ENCODE data around the gene ADRA2B. TPM values are rescaled to one million over a fixed set of nuclear protein-coding genes. Genes with fewer than 3 reads are reported as not detected.

Gene ADRA2B
- total RNA-seq, 1 donor from 2014 or later, result 0.49 TPM

DNA sequence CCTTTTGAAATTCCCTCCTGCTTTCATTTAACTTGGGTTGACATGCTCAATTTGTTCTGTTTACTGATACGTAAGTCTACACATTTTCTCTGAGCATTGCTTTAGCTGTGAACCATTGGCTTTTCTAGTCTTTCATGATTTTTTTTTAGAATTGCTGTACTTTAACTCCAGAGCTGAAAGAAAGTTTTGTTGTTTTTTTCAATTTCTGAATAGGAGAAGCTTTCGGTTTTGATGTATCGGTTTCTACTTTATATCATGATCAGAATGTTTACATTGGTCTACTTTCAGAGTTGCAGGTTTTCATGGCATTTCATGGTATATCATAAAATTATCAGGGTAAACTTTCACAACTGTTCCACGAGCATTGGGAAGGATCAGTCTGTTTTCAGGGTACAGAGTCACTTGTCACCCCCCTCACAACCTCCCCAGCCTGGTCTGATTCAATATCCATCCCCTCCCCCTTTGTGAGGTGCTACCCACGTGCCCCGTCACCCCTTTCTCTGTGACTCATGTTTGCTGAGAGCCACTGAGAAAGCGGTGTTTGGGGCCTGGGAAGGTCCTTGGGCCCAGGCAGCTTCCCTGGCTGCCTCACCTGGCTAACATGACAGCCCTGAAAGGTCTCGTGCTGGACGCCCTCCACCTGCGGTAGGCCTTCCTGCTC, 14.9 kb upstream of the ADRA2B start:
- Histone ChIP-seq H3K9me3 (no peaks in the 10 kb centered on the region), H3K27ac (no peak overlapping the region), H3K4me1 (no peaks in the 10 kb centered on the region), H3K27me3 (no peaks in the 10 kb centered on the region), H3K36me3 (no peaks in the 10 kb centered on the region), H3K4me3 (no peak overlapping the region)
- no peak for DNase-seq (ENCODE audit: extremely low spot score in 2 of 2)
- TF ChIP-seq, protein P1, sequence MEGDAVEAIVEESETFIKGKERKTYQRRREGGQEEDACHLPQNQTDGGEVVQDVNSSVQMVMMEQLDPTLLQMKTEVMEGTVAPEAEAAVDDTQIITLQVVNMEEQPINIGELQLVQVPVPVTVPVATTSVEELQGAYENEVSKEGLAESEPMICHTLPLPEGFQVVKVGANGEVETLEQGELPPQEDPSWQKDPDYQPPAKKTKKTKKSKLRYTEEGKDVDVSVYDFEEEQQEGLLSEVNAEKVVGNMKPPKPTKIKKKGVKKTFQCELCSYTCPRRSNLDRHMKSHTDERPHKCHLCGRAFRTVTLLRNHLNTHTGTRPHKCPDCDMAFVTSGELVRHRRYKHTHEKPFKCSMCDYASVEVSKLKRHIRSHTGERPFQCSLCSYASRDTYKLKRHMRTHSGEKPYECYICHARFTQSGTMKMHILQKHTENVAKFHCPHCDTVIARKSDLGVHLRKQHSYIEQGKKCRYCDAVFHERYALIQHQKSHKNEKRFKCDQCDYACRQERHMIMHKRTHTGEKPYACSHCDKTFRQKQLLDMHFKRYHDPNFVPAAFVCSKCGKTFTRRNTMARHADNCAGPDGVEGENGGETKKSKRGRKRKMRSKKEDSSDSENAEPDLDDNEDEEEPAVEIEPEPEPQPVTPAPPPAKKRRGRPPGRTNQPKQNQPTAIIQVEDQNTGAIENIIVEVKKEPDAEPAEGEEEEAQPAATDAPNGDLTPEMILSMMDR (IDR thresholded peaks at IDR 0.05), result no peak
- TF ChIP-seq POLR2A (IDR thresholded peaks at IDR 0.05) (no peak), POLR2AphosphoS5 (IDR thresholded peaks at IDR 0.05; ENCODE audit: insufficient read depth in 1 of 2, low read depth in 1 of 2) (no peak)
- intact Hi-C loops (cut with DNase I), result no loop called here

DNA sequence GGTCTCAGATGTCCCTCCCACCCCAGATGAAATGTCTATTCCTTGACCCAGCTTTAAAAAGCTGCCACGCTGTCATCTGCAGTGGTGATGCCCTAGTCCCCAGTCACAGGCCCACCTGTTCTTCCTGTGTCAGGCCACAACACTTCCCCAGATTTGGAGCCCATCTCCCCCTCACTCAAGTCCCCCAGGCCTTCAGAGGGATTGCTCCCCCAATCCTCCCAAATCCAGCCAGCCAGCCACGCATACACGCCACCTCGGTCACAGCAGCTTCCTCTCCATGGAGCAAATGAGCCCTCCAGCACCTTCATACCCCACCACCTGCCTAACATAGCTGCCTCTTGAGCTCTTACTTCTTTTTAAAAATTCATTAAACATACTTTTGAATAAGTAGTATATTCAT, 14.1 kb upstream of the ADRA2B start:
- no peak overlapping the region for H3K4me3 ChIP-seq
- no peaks in the 10 kb centered on the region for H3K36me3 ChIP-seq
- intact Hi-C loops (cut with DNase I), result no loop called here
- no peaks in the 10 kb centered on the region for H3K27me3 ChIP-seq
- no peak overlapping the region for H3K27ac ChIP-seq
- H3K4me1 ChIP-seq, result no peaks in the 10 kb centered on the region
- TF ChIP-seq POLR2A (IDR thresholded peaks at IDR 0.05) (no peak), POLR2AphosphoS5 (IDR thresholded peaks at IDR 0.05; ENCODE audit: insufficient read depth in 1 of 2, low read depth in 1 of 2) (no peak)
- TF ChIP-seq, protein P1 (IDR thresholded peaks at IDR 0.05), result no peak
- no peak for DNase-seq (ENCODE audit: extremely low spot score in 2 of 2)
- H3K9me3 ChIP-seq, result no peaks in the 10 kb centered on the region

DNA sequence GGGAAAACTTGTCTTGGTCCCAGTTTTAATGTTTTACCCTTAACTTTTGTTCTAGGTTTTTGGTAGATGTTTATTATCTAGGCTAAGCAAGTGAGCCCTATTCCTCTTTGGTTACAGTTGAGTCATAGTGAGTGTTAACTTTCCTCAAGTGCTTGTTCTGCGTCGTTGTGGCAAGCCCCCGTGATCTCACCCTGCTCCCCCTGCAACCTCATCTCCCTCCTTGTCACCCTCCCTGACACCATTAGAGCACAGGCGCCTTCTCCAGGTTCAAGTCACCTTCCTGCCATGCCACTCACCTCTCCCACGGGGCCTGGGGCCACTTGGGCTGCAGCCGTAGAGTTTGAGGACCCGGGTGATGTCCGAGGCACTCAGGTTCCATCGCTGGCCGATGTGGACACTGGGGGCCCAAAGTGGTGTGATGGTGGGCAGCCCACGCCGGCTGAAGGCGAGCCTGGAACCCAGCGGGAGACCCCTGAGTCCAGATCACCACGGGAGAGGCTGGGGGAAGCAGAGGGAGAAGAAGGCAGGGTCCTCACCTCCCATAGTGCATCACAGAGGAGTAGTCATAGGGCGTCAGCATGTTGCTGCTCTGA, 13.3 kb upstream of the ADRA2B start:
- H3K36me3 ChIP-seq, result no peaks in the 10 kb centered on the region
- H3K4me3 ChIP-seq, result no peak overlapping the region
- H3K9me3 ChIP-seq, result no peaks in the 10 kb centered on the region
- TF ChIP-seq, protein P1 (IDR thresholded peaks at IDR 0.05), result no peak
- no peak for TF ChIP-seq POLR2AphosphoS5 (IDR thresholded peaks at IDR 0.05; ENCODE audit: insufficient read depth in 1 of 2, low read depth in 1 of 2)
- no peak for TF ChIP-seq POLR2A (IDR thresholded peaks at IDR 0.05)
- no peak overlapping the region for H3K27ac ChIP-seq
- no peak for DNase-seq (ENCODE audit: extremely low spot score in 2 of 2)
- intact Hi-C loops (cut with DNase I), result no loop called here
- no peaks in the 10 kb centered on the region for H3K4me1 ChIP-seq
- H3K27me3 ChIP-seq, result no peaks in the 10 kb centered on the region

DNA sequence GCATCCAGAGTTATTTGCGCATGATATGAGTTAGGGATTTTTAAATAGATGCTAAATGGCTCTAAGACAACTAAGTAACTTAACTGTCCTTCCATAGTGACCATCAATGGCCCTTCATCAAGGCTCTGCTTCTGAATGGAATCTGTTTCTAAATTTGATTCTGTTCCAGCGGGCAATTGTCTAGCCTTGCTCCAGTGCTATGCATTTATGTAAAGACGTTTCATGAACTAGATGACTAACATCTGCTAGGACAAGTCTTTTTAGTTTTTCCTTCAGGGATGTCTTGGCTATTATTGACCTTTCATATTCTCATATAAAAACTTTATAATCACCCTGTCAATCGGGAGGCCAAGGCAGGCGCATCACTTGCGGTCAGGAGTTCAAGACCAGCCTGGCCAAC, 12.1 kb upstream of the ADRA2B start:
- Histone ChIP-seq H3K36me3 (no peaks in the 10 kb centered on the region), H3K4me1 (no peaks in the 10 kb centered on the region), H3K4me3 (no peak overlapping the region), H3K9me3 (no peaks in the 10 kb centered on the region), H3K27me3 (no peaks in the 10 kb centered on the region), H3K27ac (no peak overlapping the region)
- no peak for DNase-seq (ENCODE audit: extremely low spot score in 2 of 2)
- TF ChIP-seq, protein P1 (IDR thresholded peaks at IDR 0.05), result no peak
- TF ChIP-seq POLR2A (IDR thresholded peaks at IDR 0.05) (no peak), POLR2AphosphoS5 (IDR thresholded peaks at IDR 0.05; ENCODE audit: insufficient read depth in 1 of 2, low read depth in 1 of 2) (no peak)
- intact Hi-C loops (cut with DNase I), result no loop called here
